ENCODE measurements around the gene RAPGEF4.

Gene RAPGEF4

GRCh38 chr2:172944794-172945509 is 209.3 kb downstream of the RAPGEF4 start:
- no peak for DNase-seq

GRCh38 chr2:172945510-172945850 is 209.8 kb downstream of the RAPGEF4 start:
- no peak for DNase-seq

GRCh38 chr2:172947461-172948153 is 212.0 kb downstream of the RAPGEF4 start:
- DNase-seq, result no peak

- DNase-seq, result no peak
Measured at GRCh38 chr2:172949522-172949921, 213.9 kb downstream of the RAPGEF4 start.

GRCh38 chr2:172950565-172950964 is 214.9 kb downstream of the RAPGEF4 start:
- no peak for DNase-seq

GRCh38 chr2:172951554-172951953 is 215.9 kb downstream of the RAPGEF4 start:
- DNase-seq, result no peak

- no peak for DNase-seq
Measured at GRCh38 chr2:172953411-172953810, 217.8 kb downstream of the RAPGEF4 start.

- no peak for DNase-seq
Measured at GRCh38 chr2:172953970-172954852, 218.6 kb downstream of the RAPGEF4 start.

- DNase-seq, result no peak
Measured at GRCh38 chr2:172955587-172955986, 219.9 kb downstream of the RAPGEF4 start.

GRCh38 chr2:172957734-172958133 is 222.1 kb downstream of the RAPGEF4 start:
- DNase-seq, result no peak

- no peak for DNase-seq
Measured at GRCh38 chr2:172962082-172962481, 226.4 kb downstream of the RAPGEF4 start.

- no peak for DNase-seq
Measured at GRCh38 chr2:172962824-172963223, 227.2 kb downstream of the RAPGEF4 start.

- no peak for DNase-seq
Measured at GRCh38 chr2:172964511-172965139, 229.0 kb downstream of the RAPGEF4 start.

- no peak for DNase-seq
Measured at GRCh38 chr2:172965433-172966212, 230.0 kb downstream of the RAPGEF4 start.

- no peak for DNase-seq
Measured at GRCh38 chr2:172967036-172967982, 231.7 kb downstream of the RAPGEF4 start.

- DNase-seq, result no peak
Measured at GRCh38 chr2:172968061-172968469, 232.4 kb downstream of the RAPGEF4 start.

GRCh38 chr2:172969166-172969565 is 233.5 kb downstream of the RAPGEF4 start:
- no peak for DNase-seq

- DNase-seq, result no peak
Measured at GRCh38 chr2:172969609-172970008, 234.0 kb downstream of the RAPGEF4 start.

GRCh38 chr2:172970660-172971059 is 235.0 kb downstream of the RAPGEF4 start:
- no peak for DNase-seq

GRCh38 chr2:172972005-172972619 is 236.5 kb downstream of the RAPGEF4 start:
- no peak for DNase-seq

- no peak for DNase-seq
Measured at GRCh38 chr2:172974762-172975161, 239.1 kb downstream of the RAPGEF4 start.
